HG03139 (cell line): Measurements from ENCODE around the gene ANKUB1.

ENCODE experiments used
- ATAC-seq: cut with Tn5 transposase; IDR thresholded peaks from one replicate; pipeline ENCODE4 v1.9.1; 2021; ENCODE audit not compliant: unreplicated experiment

Gene ANKUB1

DNA sequence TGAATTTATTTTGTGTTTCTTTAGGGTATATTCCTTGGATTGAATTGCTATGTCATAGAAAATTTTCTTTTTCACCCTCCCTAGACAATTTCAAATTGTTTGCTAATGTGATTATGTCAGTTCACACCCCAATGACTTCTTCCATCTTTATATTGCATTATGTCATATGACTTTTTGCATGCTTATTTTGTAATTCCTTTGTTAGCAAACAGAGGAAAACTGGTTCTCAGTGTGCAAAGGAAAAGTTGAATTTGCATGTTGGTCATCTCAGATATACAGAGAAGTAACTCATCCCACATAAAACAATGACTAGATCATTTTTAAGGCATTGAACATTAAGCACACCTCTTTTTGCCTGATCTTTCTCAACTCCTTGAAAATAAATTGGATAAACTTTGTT is 17.3 kb upstream of the ANKUB1 start:
- no peak for ATAC-seq

DNA sequence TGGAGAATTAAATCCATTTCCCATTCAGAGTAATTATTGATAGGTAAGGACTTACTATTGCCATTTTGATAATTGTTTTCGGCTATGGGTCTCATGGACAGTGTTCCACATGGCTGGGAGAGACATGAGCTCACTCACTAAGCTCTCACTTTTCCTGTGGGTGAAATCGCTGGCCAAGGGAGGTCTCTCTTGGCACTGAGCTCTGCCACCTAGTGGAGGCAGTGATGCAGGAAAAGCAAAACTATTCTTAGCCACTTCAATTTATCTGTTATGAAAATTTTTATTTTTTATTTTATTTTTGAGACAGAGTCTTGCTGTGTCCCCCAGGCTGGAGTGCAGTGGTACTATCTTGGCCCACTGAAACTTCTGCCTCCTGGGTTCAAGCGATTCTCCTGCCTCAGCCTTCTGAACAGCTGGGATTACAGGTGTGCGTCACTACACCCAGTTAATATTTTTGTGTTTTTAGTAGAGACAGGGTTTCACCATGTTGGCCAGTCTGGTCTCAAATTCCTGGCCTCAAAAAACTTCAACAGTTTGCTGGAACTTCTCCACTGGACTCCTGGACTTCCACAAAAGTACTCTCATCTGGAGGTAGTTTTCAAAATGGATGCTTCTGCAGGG is 16.0 kb upstream of the ANKUB1 start:
- ATAC-seq: no peak

DNA sequence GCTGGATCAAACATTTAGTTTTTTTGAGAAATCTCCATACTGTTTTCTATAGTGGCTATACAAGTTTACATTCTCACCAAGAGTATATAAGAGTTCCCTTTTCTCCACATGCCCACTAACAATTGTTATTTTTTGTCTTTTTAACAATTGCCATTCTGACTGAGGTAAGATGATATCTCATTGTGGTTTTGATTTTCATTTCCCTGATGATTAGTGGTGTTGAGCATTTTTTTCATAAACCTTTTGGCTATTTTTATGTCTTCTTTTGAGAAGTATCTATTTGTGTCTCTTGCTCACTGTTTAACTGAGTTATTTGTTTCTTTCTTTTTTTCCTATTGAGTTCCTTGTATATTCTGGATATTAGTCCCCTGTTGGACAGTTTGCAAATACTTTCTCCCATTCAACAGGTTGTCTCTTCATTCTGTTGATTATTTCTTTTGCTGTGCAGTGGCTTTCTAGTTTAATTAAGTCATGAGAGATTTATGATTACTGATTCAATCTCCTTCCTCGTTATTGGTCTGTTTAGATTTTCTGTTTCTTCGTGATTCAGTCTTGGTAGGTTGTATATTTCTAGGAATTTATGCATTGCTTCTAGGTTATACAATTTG is 13.9 kb upstream of the ANKUB1 start:
- ATAC-seq: no peak

DNA sequence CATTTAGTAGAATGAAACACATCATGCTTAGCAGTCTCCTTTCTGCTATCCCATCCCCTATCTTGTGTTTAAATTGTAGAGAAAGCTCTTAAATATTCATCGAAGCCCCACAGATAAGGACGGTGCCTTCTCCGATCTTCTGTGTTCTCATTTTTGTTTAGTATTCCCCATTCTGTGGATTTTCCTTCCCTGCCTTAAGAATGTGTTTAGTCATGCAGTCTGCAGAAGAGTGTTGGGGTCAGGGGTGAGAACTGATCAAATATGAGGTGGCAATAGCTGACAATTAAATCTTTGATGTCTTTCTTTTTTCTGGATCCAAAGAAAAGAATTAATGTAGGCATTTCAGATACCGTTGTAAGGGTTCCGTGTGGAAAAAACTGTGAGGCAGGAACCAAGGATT is 9.3 kb upstream of the ANKUB1 start:
- ATAC-seq: no peak

DNA sequence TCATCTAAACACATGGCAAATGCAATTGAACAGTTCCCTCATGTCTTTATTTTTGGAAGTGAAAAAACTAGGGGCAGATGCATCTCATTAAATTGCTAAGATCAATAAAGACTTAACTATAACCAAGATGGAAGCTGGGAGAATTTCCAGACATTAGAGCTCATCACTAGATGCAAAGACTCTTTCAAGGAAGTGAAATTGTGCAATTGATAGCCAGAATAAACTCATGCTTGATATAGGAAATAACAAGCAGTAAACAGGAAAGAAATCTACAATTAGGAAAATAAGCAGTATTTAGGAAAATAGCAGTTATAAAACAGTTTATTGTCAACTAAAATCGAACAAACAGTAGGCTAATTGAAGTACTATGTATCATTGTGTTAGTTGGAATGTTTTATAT is 8.8 kb upstream of the ANKUB1 start:
- ATAC-seq: no peak

DNA sequence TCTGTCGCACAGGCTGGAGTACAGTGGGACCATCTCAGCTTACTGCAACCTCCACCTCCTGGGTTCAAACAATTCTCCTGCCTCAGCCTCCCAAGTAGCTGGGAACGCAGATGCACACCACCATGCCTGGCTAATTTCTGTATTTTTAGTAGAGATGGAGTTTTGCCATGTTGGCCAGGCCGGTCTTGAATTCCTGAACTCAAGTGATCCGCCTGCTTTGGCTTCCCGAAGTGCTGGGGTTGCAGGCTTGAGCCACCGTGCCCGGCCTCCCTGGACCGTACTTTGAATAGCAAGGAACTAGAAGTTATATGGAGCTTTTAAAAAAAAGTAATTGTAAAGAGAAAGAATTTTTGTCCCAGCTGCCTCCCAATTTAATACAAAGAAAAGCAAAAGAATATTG is 8.3 kb upstream of the ANKUB1 start:
- no peak for ATAC-seq

DNA sequence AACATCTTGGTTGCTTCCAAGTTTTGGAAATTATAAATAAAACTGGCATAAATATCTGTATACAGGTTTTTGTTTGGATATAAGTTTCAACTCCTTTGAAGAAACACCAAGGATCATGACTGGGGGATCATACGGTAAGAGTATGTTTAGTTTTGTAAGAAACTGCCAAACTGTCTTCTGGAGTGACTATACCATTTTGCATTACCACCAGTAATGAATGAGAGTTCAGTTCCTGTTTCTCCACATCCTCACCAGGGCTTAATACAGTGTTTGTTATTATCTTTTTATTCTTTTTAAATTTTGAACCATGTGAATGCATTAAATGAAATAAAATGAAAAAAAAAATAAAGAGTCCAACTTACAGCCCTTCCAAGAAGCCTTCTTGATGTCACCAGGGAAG is 3.7 kb upstream of the ANKUB1 start:
- no peak for ATAC-seq

DNA sequence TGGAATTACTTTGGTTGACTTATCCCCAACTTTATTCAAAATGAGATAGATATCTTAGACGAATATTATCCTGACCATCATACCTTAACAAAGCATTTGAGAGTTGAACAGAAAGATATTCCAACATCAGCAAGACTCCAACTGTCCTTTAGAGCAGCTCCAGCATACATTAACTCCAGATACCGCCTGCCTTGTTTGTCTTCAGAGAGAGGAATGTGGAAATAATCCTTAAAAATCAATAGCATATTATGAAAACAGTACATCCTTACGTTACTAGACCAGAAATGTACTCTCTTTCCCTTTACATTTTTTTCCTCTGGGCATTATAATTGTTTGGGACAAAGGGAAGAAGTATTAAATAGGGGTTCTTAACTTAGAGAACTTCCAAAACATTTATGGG is 1.7 kb downstream of the ANKUB1 start:
- no peak for ATAC-seq

DNA sequence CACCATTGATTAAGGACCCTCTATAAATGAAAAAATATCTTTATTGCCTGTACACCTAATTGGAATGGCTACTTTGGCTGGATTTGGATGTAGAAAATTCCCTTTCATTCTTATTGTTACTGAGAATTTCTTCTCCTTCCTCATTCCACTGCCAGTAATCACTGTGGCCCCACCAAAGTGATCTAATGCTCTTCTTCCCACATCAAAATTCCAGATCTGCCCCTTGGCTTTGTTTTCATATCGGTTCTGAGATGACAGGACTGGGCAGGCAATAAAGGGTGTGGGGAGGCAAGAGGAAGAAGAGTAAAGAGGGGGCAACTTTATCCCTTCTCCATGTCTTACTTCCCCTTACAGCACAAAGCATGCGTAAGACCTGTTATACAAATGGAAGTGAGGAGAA is 2.1 kb downstream of the ANKUB1 start:
- no peak for ATAC-seq

DNA sequence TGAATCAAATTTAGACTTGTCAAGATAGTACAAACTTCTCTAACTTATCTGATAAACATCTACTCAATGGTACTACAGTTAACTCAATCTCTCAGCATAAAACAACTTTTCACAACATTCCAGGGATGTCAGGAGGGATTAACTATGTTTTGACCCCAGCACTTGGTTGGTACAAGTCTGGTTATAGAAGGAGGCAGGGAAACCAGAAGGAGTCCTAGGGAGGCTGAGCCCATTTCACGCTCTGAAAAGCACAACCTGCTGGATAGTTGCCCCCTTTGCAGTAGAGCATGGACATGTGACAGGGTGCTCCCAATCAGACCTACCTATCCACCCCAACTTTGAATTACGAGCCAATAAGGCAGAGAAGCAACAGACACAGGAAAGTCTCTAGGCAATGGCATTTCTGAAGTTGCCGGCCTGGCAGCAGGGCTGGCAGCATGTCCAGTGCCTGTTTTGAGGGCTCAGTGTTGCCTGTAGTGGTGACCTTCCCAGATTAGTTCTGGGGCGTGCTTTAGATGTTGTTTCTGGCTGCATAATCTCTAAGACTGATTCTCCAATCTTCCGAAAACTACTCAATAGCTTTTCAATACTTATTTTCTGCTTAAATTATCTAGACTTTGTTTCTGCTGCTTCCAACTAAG is 8.2 kb downstream of the ANKUB1 start:
- no peak for ATAC-seq

DNA sequence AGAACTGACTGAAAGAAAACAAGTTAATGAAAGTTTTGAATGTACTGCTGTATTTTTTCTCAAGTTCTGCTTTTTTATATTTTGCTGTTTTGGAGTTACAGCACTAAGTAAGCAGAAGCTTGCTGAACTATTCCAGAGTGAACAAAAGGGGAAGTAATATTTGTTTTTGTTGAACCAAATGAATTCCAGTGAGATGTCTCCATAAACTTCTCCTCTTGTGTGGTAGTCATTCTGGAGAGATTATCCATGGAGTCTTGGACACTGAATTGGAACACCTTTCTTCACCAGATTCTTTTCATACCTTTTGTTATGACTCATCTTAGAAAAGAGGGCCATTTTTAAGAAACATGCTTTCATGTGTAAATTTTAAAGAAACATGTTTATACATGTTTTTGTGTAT is 8.8 kb downstream of the ANKUB1 start:
- ATAC-seq: no peak

DNA sequence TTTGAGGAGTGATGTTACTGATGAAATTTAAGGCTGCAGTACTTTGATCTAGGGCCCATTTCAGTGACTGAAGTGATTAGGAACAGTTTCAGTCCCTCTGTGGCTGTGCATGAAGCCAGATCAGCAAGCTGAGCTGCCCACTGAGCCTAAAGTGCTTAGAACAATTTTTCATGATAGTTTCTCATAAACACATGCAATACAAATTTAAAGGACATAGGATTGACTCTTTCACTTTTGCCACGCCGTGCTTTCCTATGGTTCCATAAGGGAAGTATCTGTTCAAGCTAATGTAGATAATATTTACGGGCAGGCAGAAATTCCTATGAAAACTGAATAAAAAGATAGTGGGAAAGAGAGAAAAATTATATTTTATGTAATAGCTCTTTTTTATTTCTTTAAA is 10.6 kb downstream of the ANKUB1 start:
- no peak for ATAC-seq

DNA sequence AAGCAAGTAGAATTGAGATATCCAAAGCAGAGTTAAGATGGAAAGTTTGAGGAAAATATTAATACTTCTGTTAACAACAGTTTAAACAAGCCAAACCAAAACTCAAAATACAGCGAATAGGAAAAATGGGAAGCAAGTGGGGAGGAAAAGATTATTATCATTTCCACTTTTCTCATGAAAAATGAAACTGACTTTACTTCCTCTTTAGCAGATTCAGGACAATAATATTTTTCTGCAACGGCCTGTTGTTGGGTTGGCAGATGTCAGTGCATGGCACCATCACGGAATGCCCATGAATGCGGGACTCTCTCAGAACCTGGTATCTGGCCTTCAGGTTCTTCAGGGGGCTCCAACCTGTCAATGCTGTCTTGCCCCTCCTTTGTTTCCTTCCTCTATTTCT is 11.1 kb downstream of the ANKUB1 start:
- no peak for ATAC-seq

DNA sequence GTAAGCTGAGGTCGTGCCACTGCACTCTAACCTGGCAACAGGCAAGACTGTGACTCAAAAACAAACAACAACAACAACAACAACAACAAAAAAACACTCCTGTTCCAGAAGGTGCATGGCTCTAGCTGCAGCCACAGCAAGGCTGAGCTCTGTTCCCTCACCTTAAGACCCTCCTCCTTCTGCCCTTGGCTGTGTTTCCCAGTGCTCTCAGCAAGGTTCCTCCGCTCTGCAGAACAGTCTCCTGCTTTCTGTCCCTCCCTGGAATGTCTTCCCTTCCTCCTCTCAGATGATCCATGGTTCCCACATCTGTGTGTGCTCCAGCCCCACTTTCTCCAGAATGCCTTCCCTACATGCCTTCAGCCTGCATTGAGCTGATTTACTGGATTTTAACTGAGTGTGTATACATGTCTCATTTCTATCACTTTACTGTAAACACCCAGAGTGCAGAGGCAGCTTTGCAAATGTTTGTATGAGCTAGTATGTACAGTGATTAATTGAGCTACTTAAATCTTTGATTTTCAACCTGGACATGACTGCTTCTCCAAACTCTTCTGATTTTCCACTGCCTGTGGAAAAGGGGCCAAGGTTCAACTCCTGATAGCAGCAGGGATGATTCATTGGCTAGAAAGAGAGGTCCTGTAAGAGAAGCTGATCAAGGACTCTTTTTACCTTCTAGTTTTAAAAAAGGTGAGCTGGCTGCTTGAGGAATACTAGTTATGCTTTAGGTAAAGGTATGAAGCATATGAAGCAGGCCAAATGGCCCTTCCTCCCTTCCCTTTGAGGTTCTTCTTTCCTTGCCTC is 14.7 kb downstream of the ANKUB1 start:
- ATAC-seq: no peak

DNA sequence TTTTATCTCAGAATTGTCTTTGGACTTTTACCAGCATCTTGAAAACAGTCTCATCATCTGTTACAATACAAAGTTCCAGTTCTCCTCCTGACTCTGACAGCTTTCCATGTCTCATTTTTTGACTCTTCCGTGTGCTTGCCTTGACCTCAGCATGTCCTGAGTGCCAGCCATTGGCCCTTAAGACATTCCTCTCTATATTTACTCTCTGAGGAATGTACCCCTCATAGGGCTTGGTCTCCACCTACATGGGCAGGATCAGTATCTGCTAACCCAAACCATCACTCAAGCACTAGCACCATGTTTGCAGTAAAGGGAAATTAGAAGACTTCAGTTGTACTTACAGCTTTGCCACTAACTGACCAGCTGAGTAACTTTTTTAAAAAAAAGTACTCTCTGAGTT is 16.2 kb downstream of the ANKUB1 start:
- no peak for ATAC-seq

DNA sequence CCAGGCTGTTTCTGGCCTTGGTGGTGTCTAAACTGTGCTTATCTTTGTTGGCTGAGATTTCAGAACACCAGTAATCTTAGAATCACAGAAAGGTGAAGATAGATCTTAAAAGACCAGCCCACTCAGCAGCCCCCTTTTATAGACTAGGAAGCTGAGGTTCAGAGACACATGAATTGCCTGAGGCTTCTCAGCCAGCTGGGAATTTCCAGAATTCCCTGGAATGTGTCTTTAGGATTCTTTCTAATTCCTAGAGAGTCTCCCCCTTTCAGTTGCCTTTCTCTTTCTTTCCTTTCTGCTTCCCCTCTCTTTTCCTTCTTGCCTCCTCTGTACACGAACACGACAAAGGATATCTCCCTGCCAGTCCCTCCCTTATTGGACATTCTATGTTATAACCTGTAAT is 19.5 kb downstream of the ANKUB1 start:
- ATAC-seq: no peak

DNA sequence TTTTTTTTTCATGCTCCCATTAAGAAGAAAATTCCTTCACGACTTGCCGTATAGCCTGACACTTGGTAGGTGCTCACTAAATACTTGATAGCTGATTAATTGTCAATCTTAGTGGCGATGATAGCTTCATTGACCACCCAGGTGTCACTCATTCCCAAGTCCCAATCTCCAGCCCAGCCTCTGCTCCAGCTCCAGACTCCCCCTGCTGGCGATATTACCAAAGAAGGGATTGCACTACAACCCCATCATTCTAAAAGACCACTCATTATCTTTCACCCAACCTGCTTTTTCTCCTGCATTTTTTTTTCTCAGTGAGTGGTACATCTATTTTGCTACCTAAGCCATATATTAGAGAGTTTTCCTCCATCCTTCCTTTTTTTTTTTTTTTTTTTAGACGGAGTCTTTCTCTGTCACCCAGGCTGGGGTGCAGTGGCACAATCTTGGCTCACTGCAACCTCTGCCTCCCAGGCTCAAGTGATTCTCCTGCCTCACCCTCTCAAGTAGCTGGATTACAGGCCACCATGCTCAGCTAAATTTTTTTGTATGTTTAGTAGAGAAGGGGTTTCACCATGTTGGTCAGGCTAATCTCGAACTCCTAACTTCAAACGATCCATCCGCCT is 20.6 kb downstream of the ANKUB1 start:
- ATAC-seq: no peak

DNA sequence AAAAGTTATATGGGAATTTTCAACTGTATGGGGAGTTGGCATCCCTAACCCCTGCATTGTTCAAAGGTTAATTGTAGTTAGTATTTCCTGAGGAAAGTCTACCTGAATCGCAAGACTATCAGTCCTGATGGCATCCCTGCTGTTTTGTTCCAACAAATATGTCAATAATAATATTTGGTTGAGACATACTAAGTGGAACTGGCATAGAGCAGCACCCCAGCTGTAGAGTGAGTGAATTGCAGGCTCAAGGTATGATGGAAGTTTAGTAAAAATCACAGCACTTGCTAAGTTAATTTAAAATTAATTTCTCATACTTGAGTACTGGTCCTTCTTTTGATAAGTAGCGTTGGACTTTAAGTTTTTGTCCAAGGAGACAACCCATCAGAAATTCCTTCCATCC is 22.1 kb downstream of the ANKUB1 start:
- ATAC-seq: no peak

DNA sequence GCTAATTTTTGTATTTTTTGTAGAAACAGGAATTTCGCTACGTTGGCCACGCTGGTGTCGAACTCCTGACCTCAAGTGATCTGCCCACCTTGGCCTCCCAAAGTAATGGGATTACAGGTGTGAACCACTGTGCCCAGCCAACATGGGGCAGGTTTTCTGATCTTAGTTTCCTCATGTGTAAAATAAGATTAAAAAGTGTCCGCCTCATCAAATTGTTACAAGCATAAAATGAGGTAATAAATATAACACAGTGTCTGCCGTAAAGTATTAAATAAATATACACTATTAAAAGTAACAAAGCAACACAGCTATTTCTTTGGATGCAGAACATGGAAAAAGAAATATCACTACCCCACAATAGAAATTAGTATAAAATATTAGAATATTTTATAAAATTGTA is 23.6 kb downstream of the ANKUB1 start:
- ATAC-seq: no peak

DNA sequence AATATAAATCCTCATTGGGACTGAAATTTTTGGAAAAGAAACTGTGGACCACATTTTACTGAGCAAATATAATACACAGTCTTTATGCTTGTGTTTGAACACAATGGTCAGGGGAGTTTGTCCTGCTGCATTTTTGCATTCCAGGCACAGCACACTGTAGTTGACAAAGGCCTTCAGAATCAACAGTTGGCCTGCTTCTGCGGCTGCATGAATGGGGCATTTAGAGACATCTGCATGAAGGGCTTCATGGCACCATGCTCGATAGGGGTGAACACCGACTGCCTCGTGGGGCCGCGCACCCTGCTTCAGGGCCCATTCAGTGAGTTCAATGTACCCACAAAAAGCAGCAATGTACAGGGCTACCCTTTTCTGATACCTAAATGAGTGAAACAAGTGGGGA is 24.6 kb downstream of the ANKUB1 start:
- ATAC-seq: no peak

DNA sequence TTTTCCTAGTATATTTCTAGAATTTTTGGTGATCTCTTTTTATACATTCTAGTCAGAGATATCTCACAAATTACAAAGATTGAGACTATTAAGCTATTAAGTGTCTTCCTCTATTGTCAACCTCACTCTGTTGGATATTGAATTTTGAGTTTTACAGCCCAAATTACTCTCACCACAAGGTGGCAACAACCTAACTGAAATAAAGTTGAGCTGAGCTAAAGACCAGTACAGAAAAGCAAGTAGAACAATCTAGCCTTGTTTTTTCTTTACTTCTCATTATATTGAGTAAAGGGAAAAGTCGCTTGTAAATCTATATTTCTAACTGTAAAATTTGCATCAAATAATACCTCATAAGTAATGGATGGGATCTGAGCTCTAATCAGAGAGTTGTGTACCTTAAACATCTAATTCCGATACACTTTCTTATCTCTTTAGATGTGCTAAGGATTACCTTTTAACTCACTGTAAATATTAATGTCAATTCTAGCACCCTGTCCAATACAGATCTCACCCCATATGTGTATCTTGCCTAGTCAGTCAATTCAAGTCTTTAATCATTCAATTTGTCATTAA is 26.5 kb downstream of the ANKUB1 start:
- no peak for ATAC-seq
